K562 (cell line): ENCODE data around the gene PTP4A2. TPM values are rescaled to one million over a fixed set of nuclear protein-coding genes. Genes with fewer than 3 reads are reported as not detected.
A peak's percentile ranks its signal among the peaks of the same experiment; 100 is the strongest.

ENCODE experiments used
- ARID2 ChIP-seq: fragments of 450-650 bp; IDR thresholded peaks from 2 replicates; pipeline ENCODE4 v1.6.1; 2017; ENCODE audit warnings: antibody characterized with exemption, mild to moderate bottlenecking
- E2F8 ChIP-seq: fragments of 450-650 bp; IDR thresholded peaks from 2 replicates; pipeline ENCODE4 v1.7.1; 2018; ENCODE audit warnings: mild to moderate bottlenecking, low read depth; ENCODE audit not compliant: partially characterized antibody
- ETS2 ChIP-seq: IDR thresholded peaks from 2 replicates; pipeline ENCODE4 v1.6.1; 2016; ENCODE audit warnings: borderline replicate concordance, missing genetic modification characterization, mild to moderate bottlenecking, moderate library complexity, missing compliant biosample characterization; ENCODE audit not compliant: poor library complexity, severe bottlenecking
- GTF2F1 ChIP-seq: IDR thresholded peaks from 2 replicates; pipeline ENCODE4 v1.6.1; 2011; ENCODE audit warnings: low read depth, low read length, improper control_type of control experiment
- MTA3 ChIP-seq: fragments of 450-650 bp; formaldehyde crosslinking; IDR thresholded peaks from 2 replicates; pipeline ENCODE4 v1.6.1; 2017; ENCODE audit warnings: mild to moderate bottlenecking, borderline replicate concordance
- NFYB ChIP-seq: IDR thresholded peaks from 2 replicates; pipeline ENCODE4 v1.6.1; 2011; ENCODE audit warnings: mild to moderate bottlenecking, moderate library complexity; ENCODE audit not compliant: insufficient read length; ENCODE audit errors: extremely low read depth
- NR4A1 ChIP-seq, 2 experiments: fragments of 250-450 bp in 1 of 2; fragments of 450-650 bp in 1 of 2; sonication (Bioruptor Pico) in 1 of 2; IDR thresholded peaks; 2 replicates each; pipeline versions ENCODE4 v1.4.0 to v1.6.1; 2016 to 2020; ENCODE audit warnings: mild to moderate bottlenecking in 2 of 2, missing compliant biosample characterization in 1 of 2, missing genetic modification characterization in 1 of 2, moderate library complexity in 1 of 2
- RAD51 ChIP-seq: fragments of 450-650 bp; IDR thresholded peaks from 2 replicates; pipeline ENCODE4 v1.7.1; 2016; ENCODE audit warnings: low read depth, mild to moderate bottlenecking, borderline replicate concordance
- RCOR1 ChIP-seq, 2 experiments: IDR thresholded peaks; 2 replicates each; pipeline ENCODE4 v1.6.1; 2012; ENCODE audit warnings: low read depth in 2 of 2, low read length in 2 of 2, borderline replicate concordance in 1 of 2, improper control_type of control experiment in 1 of 2
- REST ChIP-seq, 2 experiments: fragments of 450-650 bp; formaldehyde crosslinking in 1 of 2; IDR thresholded peaks; 2 replicates each; pipeline versions ENCODE4 v1.4.0 to v1.6.1; 2014 to 2020; ENCODE audit warnings: mild to moderate bottlenecking in 2 of 2, borderline replicate concordance in 1 of 2, low read depth in 1 of 2
- TFAM ChIP-seq: fragments of 250-450 bp; sonication (Bioruptor Pico); conservative IDR thresholded peaks from 2 replicates; pipeline ENCODE4 v1.5.0; 2021; ENCODE audit warnings: mild to moderate bottlenecking, moderate library complexity
- ZBTB12 ChIP-seq: fragments of 250-450 bp; sonication (Bioruptor Pico); IDR thresholded peaks from 2 replicates; pipeline ENCODE4 v1.4.0; 2020
- ZBTB17 ChIP-seq: fragments of 450-650 bp; formaldehyde crosslinking; IDR thresholded peaks from 2 replicates; pipeline ENCODE4 v1.4.0; 2020; ENCODE audit warnings: mild to moderate bottlenecking
- ZFX ChIP-seq: sonication (generic); formaldehyde crosslinking; IDR thresholded peaks from 2 replicates; pipeline ENCODE4 v1.8.0; 2022; ENCODE audit warnings: mild to moderate bottlenecking, missing genetic modification reagents, moderate library complexity
- ZNF436 ChIP-seq: fragments of 250-450, 450-650 bp; sonication (Bioruptor Pico); formaldehyde crosslinking; IDR thresholded peaks from 2 replicates; pipeline ENCODE4 v1.7.0; 2020; ENCODE audit warnings: mild to moderate bottlenecking
- ZNF589 ChIP-seq: fragments of 200-800 bp; sonication (Bioruptor generic); IDR thresholded peaks from 2 replicates; pipeline ENCODE4 v1.6.1; 2016; ENCODE audit warnings: low read depth, missing genetic modification characterization, missing compliant biosample characterization
- polyA plus RNA-seq, 8 experiments: library from polyadenylated mRNA; depleted of rRNA in 4 of 8; stranded (reverse) in 5 of 8; unstranded in 3 of 8; fragments of >200 nt; fragmentation: Nextera tagmentation in 2 of 8; fragmentation: Illumina TruSeq in 1 of 8; extraction: Ambion mirVana in 2 of 8; extraction: Trizol in 1 of 8; gene quantifications; 2 replicates each; pipeline versions ENCODE4 v1.2.1 to v1.2.3, GENCODE V29; 2011 to 2014; ENCODE audit warnings: inconsistent platforms in 1 of 8, missing spikeins in 1 of 8
- total RNA-seq, 7 experiments: library from RNA; depleted of rRNA in 6 of 7; stranded (reverse); fragments of >200 nt in 6 of 7; fragmentation: Illumina TruSeq in 2 of 7; extraction: Trizol in 2 of 7; gene quantifications; 2 replicates each; pipeline versions ENCODE4 v1.2.1 to v1.2.3, GENCODE V29; 2011 to 2021; ENCODE audit warnings: low replicate concordance in 1 of 7

Gene PTP4A2
- total and polyA plus RNA-seq, 9 of the 15 experiments (the other 6 are each of a cell fraction or from before 2014, with no cell fraction given) = 197 to 870 (median 480) TPM

GRCh38 chr1:31861346-31861745 is 76.8 kb downstream of the PTP4A2 start (continued):
- TF ChIP-seq NR4A1 (CRISPR knock-in tag; IDR thresholded peaks at IDR 0.05) = no peak
- no peak for TF ChIP-seq NR4A1 (tag; IDR thresholded peaks at IDR 0.05)
- no peak for TF ChIP-seq E2F8
- TF ChIP-seq ZBTB12 (CRISPR knock-in tag) = no peak
- peak; percentile 69; the same call in 1 of the 2 replicates for TF ChIP-seq REST (IDR thresholded peaks at IDR 0.05; ENCODE audit: borderline replicate concordance)
- no peak for TF ChIP-seq REST (CRISPR knock-in tag; IDR thresholded peaks at IDR 0.05; ENCODE audit: low read depth)
- no peak for TF ChIP-seq GTF2F1
- TF ChIP-seq RCOR1 (IDR thresholded peaks at IDR 0.05; ENCODE audit: borderline replicate concordance in 1 of 2, low read depth in 2 of 2, low read length in 2 of 2) = no peak
- TF ChIP-seq MTA3 = no peak
- TF ChIP-seq NFYB = no peak
- no peak for TF ChIP-seq ARID2
- TF ChIP-seq ETS2 = no peak
- TF ChIP-seq ZFX (CRISPR knock-in tag) = peak; percentile 40; the same call in 1 of the 2 replicates
- TF ChIP-seq TFAM (CRISPR knock-in tag) = no peak
- TF ChIP-seq RAD51 = 0 out of 2 replicates have a peak, but pooled peaks have one; percentile 35
- TF ChIP-seq ZBTB17 (CRISPR knock-in tag) = no peak
- TF ChIP-seq ZNF436 (CRISPR knock-in tag) = no peak
- no peak for TF ChIP-seq ZNF589
